Activated naive CD4-positive, alpha-beta T cell treated with anti-CD3 and anti-CD28 coated beads, Interleukin-2, amount 10 ng/mL, durations not matched to agents 7 days and 5 days (primary cell): ENCODE data around the gene ITGA2B.
"Not testable (repeated sequence)": the region's sequence is repeated elsewhere in the genome, so short reads cannot be mapped to it uniquely, and the experiment has no call there.

Source experiments
- CTCF ChIA-PET: fragments of 350-600 bp; sonication (Branson Sonifier 250); formaldehyde crosslinking; loops from one replicate; lab custom pipeline; 2021; ENCODE audit warnings: antibody characterized with exemption; lab: Charles Lee
- DNase-seq: peaks from one replicate; pipeline ENCODE4 v3.0.0-alpha.2; 2020
- H3K27ac Mint-ChIP-seq: one replicate; pipeline ENCODE4 v1.8.0; 2021; ENCODE audit warnings: mild to moderate bottlenecking, moderate library complexity, mixed read lengths
- H3K27me3 Mint-ChIP-seq: one replicate; pipeline ENCODE4 v1.8.0; 2021; ENCODE audit warnings: mild to moderate bottlenecking, mixed read lengths
- H3K36me3 Mint-ChIP-seq: one replicate; pipeline ENCODE4 v1.8.0; 2021; ENCODE audit warnings: mixed read lengths
- H3K4me1 Mint-ChIP-seq: one replicate; pipeline ENCODE4 v1.8.0; 2021; ENCODE audit warnings: mixed read lengths
- H3K4me3 Mint-ChIP-seq: one replicate; pipeline ENCODE4 v1.8.0; 2021; ENCODE audit warnings: mild to moderate bottlenecking, moderate library complexity, mixed read lengths
- H3K9me3 Mint-ChIP-seq: one replicate; pipeline ENCODE4 v1.8.0; 2021; ENCODE audit warnings: mixed read lengths

ITGA2B gene

DNA sequence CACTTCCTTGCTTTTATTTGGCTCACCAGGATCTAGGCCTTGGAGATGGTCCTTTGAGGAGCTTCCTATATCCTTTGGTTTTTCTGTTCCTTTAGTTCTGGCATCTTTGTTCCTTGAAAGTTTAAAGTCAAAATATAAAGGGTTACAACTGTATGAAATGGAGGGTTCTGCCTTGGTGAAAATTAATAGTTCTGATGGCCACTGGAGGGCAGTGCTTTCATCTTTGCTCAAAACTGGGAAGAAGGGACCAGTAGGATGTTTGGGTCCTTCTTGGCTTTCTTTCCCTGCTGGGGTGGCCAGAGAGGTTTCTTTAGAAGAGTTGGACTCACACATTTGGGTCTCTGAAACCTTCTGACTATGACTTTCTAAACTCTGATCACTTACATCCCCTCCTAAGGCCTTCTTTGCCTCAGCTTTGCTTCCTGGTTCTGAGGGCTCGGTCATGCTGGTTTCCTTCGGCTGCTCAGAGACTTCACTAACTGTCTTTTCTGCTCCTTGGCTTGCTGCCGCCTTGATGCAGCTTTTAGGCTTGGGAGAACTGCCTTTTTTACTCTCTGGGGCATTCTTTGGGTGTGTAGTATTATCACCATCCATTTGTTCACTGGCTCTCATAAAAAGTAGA is 10.9 kb upstream of the ITGA2B start:
- CTCF ChIA-PET = interaction anchor here (0.6 to 5.9 kb wide), 2 partner anchors 122 to 134 kb away, joined by 4 to 32 read pairs; no protein-coding TSS in a partner anchor
- no peaks in the 10 kb centered on the region for H3K9me3 Mint-ChIP-seq
- no peaks in the 10 kb centered on the region for H3K4me1 Mint-ChIP-seq
- DNase-seq = no peak
- no peak overlapping the region for H3K27ac Mint-ChIP-seq
- H3K4me3 Mint-ChIP-seq = no peak overlapping the region
- peaks cover 45% of the 10 kb centered on the region for H3K36me3 Mint-ChIP-seq
- no peaks in the 10 kb centered on the region for H3K27me3 Mint-ChIP-seq

DNA sequence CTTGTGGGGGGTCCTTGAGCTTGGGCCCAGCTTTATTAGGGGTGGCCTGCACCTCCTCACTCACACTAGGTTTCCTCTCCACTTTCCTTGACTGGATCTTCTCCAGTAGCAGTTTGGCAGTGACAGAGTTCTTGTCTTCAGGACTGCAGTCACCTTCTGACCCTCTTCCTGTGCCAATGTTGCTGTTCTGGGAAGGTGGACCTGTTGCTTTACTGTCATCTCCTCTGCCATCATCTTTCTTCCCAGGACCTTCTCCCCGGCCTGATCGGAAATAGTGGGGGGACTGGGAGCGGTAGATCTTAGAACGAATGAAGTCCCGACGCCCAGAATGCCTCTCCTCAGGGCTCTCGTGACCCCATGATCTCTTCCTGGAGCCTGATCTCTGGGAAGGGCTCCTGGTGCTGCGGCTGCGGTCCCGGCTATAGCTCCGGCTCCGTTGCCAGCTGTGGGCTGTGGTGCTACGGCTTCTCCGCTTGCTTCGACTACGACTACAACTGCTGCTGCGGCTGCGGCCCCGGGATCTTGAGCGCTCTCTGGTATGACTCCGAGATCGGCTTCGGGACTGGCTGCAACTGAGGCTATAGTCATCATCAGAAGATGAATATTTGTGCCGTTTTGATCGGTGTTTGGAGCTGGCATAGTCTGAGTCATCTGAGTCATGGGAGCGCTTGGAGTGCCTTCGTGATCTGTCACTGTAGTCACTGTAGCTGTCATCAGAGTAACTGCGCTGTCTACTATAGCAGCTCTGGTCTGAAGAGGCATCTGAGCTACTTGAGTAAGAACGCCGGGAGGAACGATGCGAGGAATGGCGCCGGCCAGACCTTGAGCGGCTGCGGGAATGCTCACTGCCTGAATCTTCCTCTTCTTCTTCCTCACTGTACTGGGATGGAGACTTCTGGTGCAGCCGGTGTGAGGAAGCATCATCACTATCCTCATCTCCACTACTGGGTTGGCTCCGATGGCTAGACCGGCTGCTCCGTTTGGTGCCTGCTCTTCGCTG is 9.5 kb upstream of the ITGA2B start:
- H3K27ac Mint-ChIP-seq = no peak overlapping the region
- CTCF ChIA-PET = interaction anchor here (0.6 to 5.9 kb wide), 2 partner anchors 123 to 136 kb away, joined by 4 to 32 read pairs; no protein-coding TSS in a partner anchor
- no peaks in the 10 kb centered on the region for H3K9me3 Mint-ChIP-seq
- H3K4me3 Mint-ChIP-seq = no peak overlapping the region
- no peak for DNase-seq
- H3K4me1 Mint-ChIP-seq = no peaks in the 10 kb centered on the region
- H3K36me3 Mint-ChIP-seq = peaks cover 43% of the 10 kb centered on the region
- H3K27me3 Mint-ChIP-seq = no peaks in the 10 kb centered on the region

DNA sequence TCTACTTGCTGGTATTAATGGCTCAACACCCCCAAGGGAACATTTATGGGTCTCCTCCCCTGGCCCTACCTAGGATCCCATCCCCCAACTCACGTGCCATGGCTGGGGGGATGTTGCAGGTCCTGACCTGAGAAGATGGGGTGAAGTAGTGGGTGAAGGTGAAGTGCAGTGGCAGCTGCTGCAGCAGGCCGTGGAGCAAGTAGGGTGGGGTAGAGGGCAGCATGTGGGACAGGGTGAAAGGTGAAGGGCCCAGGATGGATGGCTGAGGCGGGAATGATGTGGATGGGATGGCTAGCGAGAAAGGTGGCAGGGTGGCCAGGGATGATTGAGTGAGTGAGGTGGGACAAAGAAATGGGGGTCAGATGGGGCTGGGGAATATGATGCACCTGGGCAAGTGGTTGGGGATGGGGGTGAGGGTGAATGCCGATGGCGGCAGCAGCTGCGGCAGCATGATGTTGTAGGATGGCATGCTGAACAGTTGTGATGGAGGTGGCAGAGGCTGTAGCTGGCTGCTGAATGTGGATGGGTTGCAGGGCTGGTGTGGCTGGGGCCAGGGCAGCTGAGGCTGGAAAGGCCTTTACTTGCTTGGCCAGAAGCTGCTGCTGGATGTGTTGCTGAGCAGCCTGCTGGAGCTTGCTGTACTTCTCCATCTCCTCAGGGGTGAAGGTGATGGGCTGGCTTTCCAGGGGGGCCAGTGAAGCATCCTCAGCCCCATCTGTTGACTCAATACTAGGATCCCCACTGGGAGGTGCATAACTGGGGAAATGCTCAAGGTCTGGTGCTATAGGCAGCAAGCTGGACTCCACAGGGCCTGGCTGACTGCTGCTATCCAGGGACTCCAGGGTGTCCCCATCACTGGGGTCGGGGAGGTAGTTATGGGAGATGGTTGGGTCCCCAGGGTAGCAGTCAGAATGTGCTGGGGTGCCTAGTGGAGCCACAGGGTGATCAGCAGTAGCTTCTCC is 8.3 kb upstream of the ITGA2B start:
- Mint-ChIP-seq H3K9me3 (no peaks in the 10 kb centered on the region), H3K27ac (no peak overlapping the region), H3K27me3 (no peaks in the 10 kb centered on the region), H3K4me1 (no peaks in the 10 kb centered on the region), H3K4me3 (no peak overlapping the region), H3K36me3 (peaks cover 42% of the 10 kb centered on the region)
- CTCF ChIA-PET = interaction anchor here (5.9 kb wide), 1 partner anchor 124 kb away, joined by 32 read pairs; no protein-coding TSS in a partner anchor
- no peak for DNase-seq

DNA sequence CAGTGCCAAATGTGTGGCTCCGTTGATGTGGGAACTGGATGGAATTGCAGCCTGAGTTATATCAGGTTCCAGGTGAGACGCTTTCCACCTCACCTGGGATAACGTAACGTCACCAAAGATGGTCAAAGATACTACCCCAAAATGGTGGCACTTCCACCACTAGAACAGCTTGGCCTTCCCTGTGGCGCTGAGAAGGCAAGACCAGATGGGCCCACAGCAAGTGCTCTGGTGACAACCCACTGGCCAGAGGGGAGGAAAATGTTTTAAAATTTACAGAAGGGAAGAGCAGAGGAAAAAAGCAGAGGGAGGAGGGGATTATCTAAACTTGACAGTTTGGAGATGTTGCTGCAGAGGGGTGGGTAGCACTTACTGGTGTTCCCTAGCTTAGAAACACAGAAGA is 7.5 kb upstream of the ITGA2B start:
- Mint-ChIP-seq H3K4me3 (no peak overlapping the region), H3K27me3 (no peaks in the 10 kb centered on the region), H3K36me3 (peaks cover 39% of the 10 kb centered on the region), H3K9me3 (no peaks in the 10 kb centered on the region), H3K4me1 (no peaks in the 10 kb centered on the region), H3K27ac (no peak overlapping the region)
- DNase-seq = no peak
- CTCF ChIA-PET = no interaction called here

DNA sequence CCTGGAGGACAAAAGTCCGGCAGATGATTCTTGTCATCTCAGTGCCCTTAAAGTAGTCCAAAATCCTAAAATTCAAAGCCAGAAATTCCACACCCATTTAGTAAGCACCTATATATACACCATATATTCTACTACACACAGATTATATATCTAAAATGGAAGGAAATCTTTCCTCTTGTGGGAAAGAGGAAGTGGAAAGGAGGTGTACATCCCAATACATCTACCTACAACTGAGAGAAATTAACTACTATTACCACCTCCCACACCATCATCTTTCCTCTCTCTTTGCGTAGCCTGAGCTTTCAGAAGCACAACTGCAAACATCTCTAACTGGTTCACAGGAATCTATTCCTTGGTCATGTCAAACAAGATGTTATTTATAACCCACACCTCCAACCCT is 5.4 kb upstream of the ITGA2B start:
- no peaks in the 10 kb centered on the region for H3K9me3 Mint-ChIP-seq
- DNase-seq = no peak
- no peak overlapping the region for H3K4me3 Mint-ChIP-seq
- H3K36me3 Mint-ChIP-seq = peaks cover 25% of the 10 kb centered on the region
- H3K27ac Mint-ChIP-seq = no peak overlapping the region
- H3K27me3 Mint-ChIP-seq = peaks cover under 1% of the 10 kb centered on the region
- no peaks in the 10 kb centered on the region for H3K4me1 Mint-ChIP-seq
- CTCF ChIA-PET = no interaction called here

DNA sequence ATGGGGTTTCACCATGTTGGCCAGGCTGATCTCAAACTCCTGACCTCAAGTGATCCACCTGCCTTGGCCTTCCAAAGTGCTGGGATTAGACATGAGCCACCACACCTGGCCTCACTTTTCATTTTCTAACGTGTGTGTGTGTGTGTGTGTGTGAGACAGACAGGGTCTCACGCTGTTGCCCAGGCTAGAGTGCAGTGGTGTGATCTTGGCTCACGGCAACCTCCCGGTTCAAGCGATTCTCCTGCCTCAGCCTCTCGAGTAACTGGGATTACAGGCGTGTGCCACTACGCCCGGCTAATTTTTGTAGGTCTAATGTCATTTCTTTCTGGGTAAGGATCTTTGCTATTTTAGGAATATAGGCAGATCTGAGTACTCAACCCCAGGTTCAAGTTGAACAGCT is 4.7 kb upstream of the ITGA2B start:
- H3K36me3 Mint-ChIP-seq = peaks cover 20% of the 10 kb centered on the region
- CTCF ChIA-PET, H3K4me1 Mint-ChIP-seq, DNase-seq, H3K27ac Mint-ChIP-seq, H3K4me3 Mint-ChIP-seq, H3K9me3 Mint-ChIP-seq, H3K27me3 Mint-ChIP-seq: not testable (repeated sequence)

DNA sequence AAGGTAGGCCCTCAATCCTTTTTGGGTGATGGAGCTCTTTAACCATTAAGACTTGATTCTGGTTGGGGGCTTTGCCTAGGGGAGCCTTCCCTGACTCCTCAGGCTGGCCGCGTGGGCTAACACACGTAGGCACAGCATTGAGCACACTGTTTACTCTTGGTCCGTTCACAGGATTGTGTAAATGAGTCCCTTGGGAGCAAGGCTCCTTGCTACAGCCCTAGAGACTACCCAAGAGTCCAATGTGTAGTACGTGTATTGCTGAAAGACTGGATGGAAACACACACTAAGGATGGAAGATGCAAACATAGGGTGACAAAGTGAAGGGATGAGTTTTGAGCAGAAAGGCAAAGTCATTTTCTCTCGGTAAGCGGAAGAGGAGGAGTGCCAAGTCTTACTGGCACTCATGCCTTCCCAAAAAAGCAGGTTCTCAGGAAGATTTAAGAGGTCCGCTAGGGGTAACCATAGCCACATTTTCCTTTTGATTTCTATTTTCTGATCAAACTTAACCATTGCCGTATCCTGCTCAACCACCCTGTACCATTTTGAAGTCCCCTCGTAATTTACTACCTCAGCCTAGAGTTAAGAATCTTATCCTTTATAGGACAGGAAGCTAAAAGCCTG is 911 bp upstream of the ITGA2B start:
- Mint-ChIP-seq H3K4me3 (no peak overlapping the region), H3K27me3 (peaks cover 37% of the 10 kb centered on the region), H3K4me1 (peaks cover 9% of the 10 kb centered on the region), H3K36me3 (no peaks in the 10 kb centered on the region), H3K27ac (no peak overlapping the region), H3K9me3 (no peaks in the 10 kb centered on the region)
- DNase-seq = no peak
- CTCF ChIA-PET = interaction anchor here (1.4 to 1.5 kb wide), 2 partner anchors 14 to 59 kb away, joined by 3 read pairs; no protein-coding TSS in a partner anchor

DNA sequence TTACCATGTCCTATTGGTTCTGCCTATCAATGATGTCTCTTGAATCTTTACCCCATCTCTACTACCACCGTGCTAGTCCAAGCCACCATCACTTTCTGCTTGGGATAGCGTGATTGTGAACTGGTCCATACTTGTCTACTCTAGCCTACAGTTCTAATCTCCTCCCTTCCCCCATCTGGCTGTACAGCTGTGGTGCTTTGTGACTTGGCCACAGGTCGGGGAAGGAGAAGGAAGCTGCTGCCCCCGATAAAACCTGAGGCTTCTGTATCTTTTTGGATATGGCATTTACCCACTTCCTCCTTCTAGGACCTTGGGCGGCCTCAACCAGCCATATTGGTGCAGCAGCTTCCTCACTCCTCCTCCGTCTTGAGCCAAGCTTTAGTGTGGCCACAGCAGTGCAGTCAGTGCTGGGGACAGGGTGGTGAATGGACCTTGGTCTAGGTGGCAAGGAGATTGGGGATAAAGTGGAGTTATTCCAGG is 314 bp upstream of the ITGA2B start:
- no peak overlapping the region for H3K27ac Mint-ChIP-seq
- peaks cover 12% of the 10 kb centered on the region for H3K4me1 Mint-ChIP-seq
- no peak for DNase-seq
- H3K9me3 Mint-ChIP-seq = no peaks in the 10 kb centered on the region
- CTCF ChIA-PET = interaction anchor here (1.4 to 1.5 kb wide), 2 partner anchors 13 to 59 kb away, joined by 3 read pairs; no protein-coding TSS in a partner anchor
- no peaks in the 10 kb centered on the region for H3K36me3 Mint-ChIP-seq
- H3K4me3 Mint-ChIP-seq = no peak overlapping the region
- H3K27me3 Mint-ChIP-seq = peaks cover 42% of the 10 kb centered on the region

DNA sequence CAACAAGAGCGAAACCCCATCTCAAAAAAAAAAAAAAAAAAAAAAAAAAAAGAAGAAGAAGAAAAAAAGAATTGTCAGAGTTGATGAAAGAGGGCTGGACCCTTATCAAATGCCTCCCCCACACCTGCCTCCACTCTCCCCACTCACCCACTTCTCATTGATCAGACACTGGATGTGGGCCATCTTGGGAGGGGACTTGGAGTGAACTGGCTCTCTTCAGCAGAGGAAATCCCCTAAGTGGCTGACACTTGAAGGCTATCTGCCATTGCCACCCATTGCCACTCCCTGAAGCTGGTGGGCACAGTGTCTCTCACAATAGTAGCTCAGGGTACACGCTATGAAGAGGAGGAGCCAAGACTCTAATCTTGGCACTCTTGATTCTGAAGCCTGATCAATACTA is 1.6 kb downstream of the ITGA2B start:
- Mint-ChIP-seq H3K36me3 (no peaks in the 10 kb centered on the region), H3K4me3 (no peak overlapping the region)

DNA sequence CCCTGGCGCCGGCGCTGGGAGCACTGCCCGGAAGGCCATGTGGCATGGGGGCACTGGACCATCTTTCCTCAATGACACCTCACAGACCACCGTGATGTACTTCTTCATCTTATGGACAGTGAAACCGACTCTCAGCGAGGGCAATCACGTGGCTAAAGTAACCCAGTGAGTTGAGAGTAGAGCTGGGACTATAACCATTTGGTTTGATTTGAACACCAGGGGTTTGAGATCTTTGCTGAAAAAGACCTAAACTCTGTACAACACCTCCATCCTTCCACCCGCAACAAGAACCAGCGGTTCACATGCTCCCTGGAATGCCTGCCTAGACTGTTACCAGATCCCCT is 3.3 kb downstream of the ITGA2B start:
- CTCF ChIA-PET = interaction anchor here (2.2 kb wide), 1 partner anchor 137 kb away, joined by 12 read pairs; no protein-coding TSS in a partner anchor
- no peaks in the 10 kb centered on the region for H3K9me3 Mint-ChIP-seq
- DNase-seq = no peak
- H3K27me3 Mint-ChIP-seq = peaks cover 77% of the 10 kb centered on the region
- H3K36me3 Mint-ChIP-seq = no peaks in the 10 kb centered on the region
- no peak overlapping the region for H3K27ac Mint-ChIP-seq
- peak overlapping the region; percentile 69 for H3K4me3 Mint-ChIP-seq
- peaks cover 15% of the 10 kb centered on the region for H3K4me1 Mint-ChIP-seq

More for the DNA sequence above, 1.6 kb downstream of the ITGA2B start:
- H3K27me3 Mint-ChIP-seq = peaks cover 62% of the 10 kb centered on the region
- peaks cover 15% of the 10 kb centered on the region for H3K4me1 Mint-ChIP-seq
- CTCF ChIA-PET = interaction anchor here (0.6 kb wide), 1 partner anchor 178 kb away, joined by 3 read pairs; no protein-coding TSS in a partner anchor
- no peak overlapping the region for H3K27ac Mint-ChIP-seq
- DNase-seq = no peak
- no peaks in the 10 kb centered on the region for H3K9me3 Mint-ChIP-seq

DNA sequence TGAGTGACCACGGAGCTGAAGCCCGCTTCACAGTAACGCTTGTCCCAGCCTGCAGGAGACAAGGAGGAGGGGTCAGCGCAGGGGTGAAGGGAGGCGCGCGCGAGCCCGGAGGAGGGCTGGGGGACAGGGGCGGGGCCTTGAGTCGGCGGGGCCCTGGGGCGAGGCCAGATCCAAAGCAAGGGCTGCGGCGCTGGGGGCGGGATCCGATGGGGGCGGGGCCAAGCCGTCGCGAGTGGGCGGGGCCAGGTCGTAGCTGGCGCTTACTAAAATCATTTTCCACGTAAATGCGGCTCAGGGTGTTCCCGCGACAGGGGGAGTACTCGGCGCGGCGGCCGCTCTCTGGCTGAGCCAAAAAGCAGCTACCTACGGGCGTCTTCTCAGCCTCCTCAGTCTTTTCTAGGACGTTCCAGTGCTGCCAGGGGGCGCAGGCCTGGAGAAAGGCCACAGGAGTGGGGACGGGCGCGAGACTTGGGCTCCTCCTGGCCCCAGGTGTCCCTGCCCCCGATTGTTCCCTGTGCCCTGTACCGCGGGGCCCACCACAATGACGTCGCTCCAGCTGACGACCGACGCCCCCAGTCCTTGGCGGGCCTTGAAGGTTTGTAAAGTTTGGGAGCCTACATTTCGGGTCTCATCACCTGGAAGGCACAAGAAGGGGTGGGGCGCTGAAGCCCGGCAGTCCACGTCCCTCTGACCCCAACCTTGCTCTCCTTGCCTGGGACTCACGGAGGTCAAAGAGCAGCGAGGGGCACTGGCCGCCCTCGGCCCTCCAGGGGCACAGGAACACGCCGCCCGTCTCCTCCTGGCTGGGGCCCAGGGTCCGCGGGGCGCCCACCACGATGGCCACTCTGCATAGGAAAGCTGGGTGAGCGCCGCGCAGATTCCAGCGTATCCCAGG is 3.9 kb downstream of the ITGA2B start:
- Mint-ChIP-seq H3K9me3 (no peaks in the 10 kb centered on the region), H3K4me1 (peaks cover 15% of the 10 kb centered on the region), H3K27ac (no peak overlapping the region), H3K4me3 (peak overlapping the region; percentile 69), H3K27me3 (peaks cover 83% of the 10 kb centered on the region), H3K36me3 (no peaks in the 10 kb centered on the region)
- peak; percentile 91 for DNase-seq
- CTCF ChIA-PET = interaction anchor here (1.3 to 2.2 kb wide), 2 partner anchors 10 to 138 kb away, joined by 3 to 12 read pairs; no protein-coding TSS in a partner anchor

DNA sequence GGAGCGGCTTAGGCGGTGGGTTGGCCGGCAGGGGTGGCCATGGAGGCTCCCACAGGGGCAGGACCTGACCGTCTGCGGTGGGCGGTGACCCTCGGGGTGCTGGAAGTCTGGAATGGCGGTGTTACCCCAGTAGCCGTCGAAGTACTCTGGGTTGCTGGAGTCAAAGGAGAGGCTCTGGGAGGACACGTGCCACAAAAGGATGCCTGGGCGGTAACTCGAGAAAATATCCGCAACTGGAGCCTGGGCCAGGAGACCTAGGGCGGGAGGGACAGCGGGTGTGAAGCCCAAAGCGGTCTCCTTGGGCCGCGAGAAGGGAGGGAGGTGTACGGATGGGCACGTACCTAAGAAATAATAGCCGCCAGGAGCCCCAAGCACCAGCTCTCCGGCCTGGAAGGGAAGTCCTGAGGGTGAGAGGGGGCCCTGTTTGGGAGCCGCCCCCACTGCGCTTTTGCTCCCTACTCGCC is 4.6 kb downstream of the ITGA2B start:
- H3K4me1 Mint-ChIP-seq = peaks cover 15% of the 10 kb centered on the region
- no peak for DNase-seq
- peaks cover 87% of the 10 kb centered on the region for H3K27me3 Mint-ChIP-seq
- H3K4me3 Mint-ChIP-seq = peak overlapping the region; percentile 69
- CTCF ChIA-PET = interaction anchor here (1.3 to 2.2 kb wide), 2 partner anchors 9 to 138 kb away, joined by 3 to 12 read pairs; no protein-coding TSS in a partner anchor
- H3K36me3 Mint-ChIP-seq = no peaks in the 10 kb centered on the region
- H3K9me3 Mint-ChIP-seq = no peaks in the 10 kb centered on the region
- H3K27ac Mint-ChIP-seq = no peak overlapping the region
